Measurements from ENCODE around the gene S100A14.

Gene S100A14

GRCh38 chr1:153638261-153638660 is 22.1 kb upstream of the S100A14 start:
- DNase-seq (ENCODE audit: low read depth), result no peak

GRCh38 chr1:153636312-153636711 is 20.2 kb upstream of the S100A14 start:
- no peak for DNase-seq (ENCODE audit: low read depth)

GRCh38 chr1:153635872-153636271 is 19.7 kb upstream of the S100A14 start:
- DNase-seq (ENCODE audit: low read depth), result no peak

- DNase-seq (ENCODE audit: low read depth), result peak; percentile 97
Measured at GRCh38 chr1:153633754-153634665, 17.9 kb upstream of the S100A14 start, which contains the start of gene CHTOP. Gene CHTOP, plus strand, starts transcription at chr1:153634066. Its CDS starts 2,523 bp downstream, at chr1:153636589.

GRCh38 chr1:153633161-153633753 is 17.1 kb upstream of the S100A14 start:
- DNase-seq (ENCODE audit: low read depth), result no peak

GRCh38 chr1:153631047-153632022 is 15.2 kb upstream of the S100A14 start:
- no peak for DNase-seq (ENCODE audit: low read depth)

- DNase-seq (ENCODE audit: low read depth), result no peak
Measured at GRCh38 chr1:153630384-153630783, 14.3 kb upstream of the S100A14 start.

- no peak for DNase-seq (ENCODE audit: low read depth)
Measured at GRCh38 chr1:153629971-153630370, 13.8 kb upstream of the S100A14 start.

- no peak for DNase-seq (ENCODE audit: low read depth)
Measured at GRCh38 chr1:153629343-153629665, 13.2 kb upstream of the S100A14 start.

- no peak for DNase-seq (ENCODE audit: low read depth)
Measured at GRCh38 chr1:153628638-153629342, 12.7 kb upstream of the S100A14 start.

- DNase-seq (ENCODE audit: low read depth), result no peak
Measured at GRCh38 chr1:153627715-153628626, 11.8 kb upstream of the S100A14 start, which contains the start of gene S100A1. Gene S100A1, plus strand, starts transcription at chr1:153628434. Its CDS starts 2,088 bp downstream, at chr1:153630522.

- peak; percentile 91 for DNase-seq (ENCODE audit: low read depth)
Measured at GRCh38 chr1:153626904-153627714, 11.0 kb upstream of the S100A14 start, which contains the start of gene S100A13. Gene S100A13, minus strand, starts transcription at chr1:153627505. Its CDS starts 1,033 bp downstream, at chr1:153626472.

- no peak for DNase-seq (ENCODE audit: low read depth)
Measured at GRCh38 chr1:153626477-153626903, 10.4 kb upstream of the S100A14 start.

- DNase-seq (ENCODE audit: low read depth), result no peak
Measured at GRCh38 chr1:153624965-153625611, 9.0 kb upstream of the S100A14 start.

GRCh38 chr1:153623101-153623500 is 7.0 kb upstream of the S100A14 start:
- DNase-seq (ENCODE audit: low read depth), result no peak

- DNase-seq (ENCODE audit: low read depth), result no peak
Measured at GRCh38 chr1:153619171-153619570, 3.0 kb upstream of the S100A14 start.

- peak; percentile 60 for DNase-seq (ENCODE audit: low read depth)
Measured at GRCh38 chr1:153617663-153618062, 1.5 kb upstream of the S100A14 start.

GRCh38 chr1:153616917-153617311 is 789 bp upstream of the S100A14 start:
- no peak for DNase-seq (ENCODE audit: low read depth)

GRCh38 chr1:153615406-153615805 is 719 bp downstream of the S100A14 start:
- no peak for DNase-seq (ENCODE audit: low read depth)
